HepG2 (cell line): ENCODE data around the gene TBL2. TPM values are rescaled to one million over a fixed set of nuclear protein-coding genes. Genes with fewer than 3 reads are reported as not detected.

Experiments used
- BHLHE40 ChIP-seq: IDR thresholded peaks from 2 replicates; pipeline ENCODE4 v1.6.1; 2011; ENCODE audit warnings: low read length, improper control_type of control experiment
- CBX2 ChIP-seq, 2 experiments: fragments of 200-600 bp in 1 of 2; sonication (generic); formaldehyde crosslinking in 1 of 2; IDR thresholded peaks; 2 replicates each; pipeline versions ENCODE4 v1.7.0 to v1.8.1; 2018 to 2022; ENCODE audit warnings: low read depth in 2 of 2, low read length in 1 of 2, mild to moderate bottlenecking in 1 of 2, missing genetic modification reagents in 1 of 2
- FOXJ3 ChIP-seq: sonication (generic); formaldehyde crosslinking; IDR thresholded peaks from 2 replicates; pipeline ENCODE4 v1.4.0; 2020; ENCODE audit warnings: missing genetic modification reagents, mild to moderate bottlenecking, borderline replicate concordance
- GFI1 ChIP-seq: sonication (generic); formaldehyde crosslinking; IDR thresholded peaks from 2 replicates; pipeline ENCODE4 v1.5.0; 2020; ENCODE audit warnings: missing genetic modification reagents, mild to moderate bottlenecking, borderline replicate concordance
- HNRNPL ChIP-seq: fragments of 200-400 bp; formaldehyde crosslinking; IDR thresholded peaks from 2 replicates; pipeline ENCODE4 v1.6.1; 2017; ENCODE audit warnings: mild to moderate bottlenecking, low read depth, low read length
- MED13 ChIP-seq: sonication (generic); formaldehyde crosslinking; IDR thresholded peaks from 2 replicates; pipeline ENCODE4 v1.5.0; 2020; ENCODE audit warnings: missing genetic modification reagents
- MIER2 ChIP-seq: IDR thresholded peaks from 2 replicates; pipeline ENCODE4 v1.6.1; 2016; ENCODE audit warnings: missing biosample characterization, missing genetic modification reagents
- MYNN ChIP-seq: sonication (generic); formaldehyde crosslinking; IDR thresholded peaks from 2 replicates; pipeline ENCODE4 v1.4.0; 2020; ENCODE audit warnings: mild to moderate bottlenecking, low read depth, missing genetic modification reagents
- PHF20 ChIP-seq: sonication (generic); formaldehyde crosslinking; IDR thresholded peaks from 2 replicates; pipeline ENCODE4 v1.5.0; 2020; ENCODE audit warnings: mild to moderate bottlenecking, missing genetic modification reagents
- REPIN1 ChIP-seq: sonication (generic); formaldehyde crosslinking; IDR thresholded peaks from 2 replicates; pipeline ENCODE4 v1.8.0; 2022; ENCODE audit warnings: missing genetic modification reagents, low read depth, mild to moderate bottlenecking, borderline replicate concordance
- RXRA ChIP-seq: sonication (generic); formaldehyde crosslinking; IDR thresholded peaks from 2 replicates; pipeline ENCODE4 v1.5.1; 2020; ENCODE audit warnings: missing genetic modification reagents
- SATB2 ChIP-seq: sonication (generic); formaldehyde crosslinking; IDR thresholded peaks from 2 replicates; pipeline ENCODE4 v1.5.0; 2020; ENCODE audit warnings: missing genetic modification reagents
- TIGD3 ChIP-seq: sonication (generic); formaldehyde crosslinking; IDR thresholded peaks from 2 replicates; pipeline ENCODE4 v1.5.1; 2020; ENCODE audit warnings: mild to moderate bottlenecking, missing genetic modification reagents, borderline replicate concordance
- ZHX2 ChIP-seq, 2 experiments: sonication (generic) in 1 of 2; formaldehyde crosslinking in 1 of 2; IDR thresholded peaks; 2 replicates each; pipeline versions ENCODE4 v1.6.1 to v1.9.0; 2014 to 2022; ENCODE audit warnings: antibody characterized with exemption in 1 of 2, borderline replicate concordance in 1 of 2, inconsistent platforms in 1 of 2, low read depth in 1 of 2, missing genetic modification reagents in 1 of 2
- ZKSCAN5 ChIP-seq: sonication (generic); formaldehyde crosslinking; IDR thresholded peaks from 2 replicates; pipeline ENCODE4 v1.5.1; 2020; ENCODE audit warnings: mild to moderate bottlenecking, missing genetic modification reagents
- ZNF224 ChIP-seq: sonication (generic); formaldehyde crosslinking; IDR thresholded peaks from 2 replicates; pipeline ENCODE4 v1.5.0; 2020; ENCODE audit warnings: mild to moderate bottlenecking, missing genetic modification reagents
- ZNF296 ChIP-seq: sonication (generic); formaldehyde crosslinking; conservative IDR thresholded peaks from 2 replicates; pipeline ENCODE4 v1.5.0; 2020; ENCODE audit warnings: mild to moderate bottlenecking, missing genetic modification reagents
- ZNF557 ChIP-seq: sonication (generic); formaldehyde crosslinking; IDR thresholded peaks from 2 replicates; pipeline ENCODE4 v1.4.0; 2020; ENCODE audit warnings: missing genetic modification reagents
- ZNF563 ChIP-seq: sonication (generic); formaldehyde crosslinking; IDR thresholded peaks from 2 replicates; pipeline ENCODE4 v1.8.0; 2022; ENCODE audit warnings: mild to moderate bottlenecking, moderate library complexity, missing genetic modification reagents
- ZNF589 ChIP-seq: sonication (generic); formaldehyde crosslinking; conservative IDR thresholded peaks from 2 replicates; pipeline ENCODE4 v1.8.0; 2022; ENCODE audit warnings: mild to moderate bottlenecking, moderate library complexity, missing genetic modification reagents
- ZNF670 ChIP-seq: sonication (generic); formaldehyde crosslinking; IDR thresholded peaks from 2 replicates; pipeline ENCODE4 v1.8.0; 2022; ENCODE audit warnings: mild to moderate bottlenecking, missing genetic modification reagents, borderline replicate concordance
- ZNF83 ChIP-seq: sonication (generic); formaldehyde crosslinking; IDR thresholded peaks from 2 replicates; pipeline ENCODE4 v1.4.0; 2020; ENCODE audit warnings: missing genetic modification reagents, mild to moderate bottlenecking, borderline replicate concordance
- polyA plus RNA-seq, 8 experiments: library from polyadenylated mRNA; depleted of rRNA in 3 of 8; stranded (reverse) in 7 of 8; unstranded in 1 of 8; fragments of >200 nt; fragmentation: Illumina TruSeq in 4 of 8; extraction: Trizol in 4 of 8; gene quantifications; 2 replicates each; pipeline versions ENCODE4 v1.2.1 to v1.2.3, GENCODE V29; 2011 to 2016; ENCODE audit warnings: low read depth in 4 of 8, missing spikeins in 1 of 8, mixed read lengths in 1 of 8; ENCODE audit not compliant: insufficient read depth in 1 of 8
- total RNA-seq, 5 experiments: library from RNA; depleted of rRNA; stranded (reverse); fragments of >200 nt; fragmentation: Illumina TruSeq; extraction: Trizol; gene quantifications; 2 replicates each; pipeline ENCODE4 v1.2.3, GENCODE V29; 2016; ENCODE audit warnings: low read depth in 1 of 5

The TBL2 gene
- total and polyA plus RNA-seq, 2 of the 13 experiments (the other 11 are each of a cell fraction or from before 2014, with no cell fraction given): 43.4 to 47.2 TPM

GRCh38 chr7:73622909-73623797 is 44.8 kb upstream of the TBL2 start (continued):
- no peak for TF ChIP-seq FOXJ3 (CRISPR knock-in tag)
- TF ChIP-seq ZNF83 (CRISPR knock-in tag): no peak; the same call in 1 of the 2 replicates
- peak; percentile 78 for TF ChIP-seq GFI1 (CRISPR knock-in tag)
- no peak for TF ChIP-seq ZKSCAN5
- no peak for TF ChIP-seq ZNF557 (CRISPR knock-in tag)
- TF ChIP-seq ZHX2 (IDR thresholded peaks at IDR 0.05; ENCODE audit: low read depth): no peak
- no peak for TF ChIP-seq ZHX2 (CRISPR knock-in tag; IDR thresholded peaks at IDR 0.05; ENCODE audit: borderline replicate concordance)
- no peak for TF ChIP-seq ZNF670 (CRISPR knock-in tag)
- TF ChIP-seq PHF20 (CRISPR knock-in tag): peak; percentile 44
- no peak for TF ChIP-seq MYNN
- TF ChIP-seq MIER2: peak; percentile 70; the same call in 1 of the 2 replicates
- peak; percentile 87 for TF ChIP-seq MED13 (CRISPR knock-in tag)
- peak; percentile 71; the same call in 1 of the 2 replicates for TF ChIP-seq HNRNPL
- TF ChIP-seq ZNF296: no peak
- TF ChIP-seq ZNF563 (CRISPR knock-in tag): peak; percentile 63
- peak; percentile 88; the same call in 1 of the 2 replicates for TF ChIP-seq REPIN1 (CRISPR knock-in tag)
- TF ChIP-seq TIGD3 (CRISPR knock-in tag): peak; percentile 16; the same call in 1 of the 2 replicates
- TF ChIP-seq ZNF589 (CRISPR knock-in tag): no peak; the same call in none of the 2 replicates
- TF ChIP-seq CBX2 (IDR thresholded peaks at IDR 0.05; ENCODE audit: low read depth, low read length): no peak
- no peak for TF ChIP-seq CBX2 (CRISPR knock-in tag; IDR thresholded peaks at IDR 0.05; ENCODE audit: low read depth)
- 0 out of 2 replicates have a peak, but pooled peaks have one; percentile 74 for TF ChIP-seq SATB2 (CRISPR knock-in tag)
- TF ChIP-seq RXRA (CRISPR knock-in tag): peak; percentile 99
- TF ChIP-seq BHLHE40: peak; percentile 94
- peak; percentile 95 for TF ChIP-seq ZNF224 (CRISPR knock-in tag)
